NCI-H82 treated with DMSO at 0.1 percent for 48 hours (cell line): ENCODE measurements around the gene MRPS34.

Experiments used
- DNase-seq: peaks from one replicate; lab custom pipeline; 2025; ENCODE audit not compliant: unreplicated experiment; lab: John Stamatoyannopoulos, UW

The MRPS34 gene

DNA sequence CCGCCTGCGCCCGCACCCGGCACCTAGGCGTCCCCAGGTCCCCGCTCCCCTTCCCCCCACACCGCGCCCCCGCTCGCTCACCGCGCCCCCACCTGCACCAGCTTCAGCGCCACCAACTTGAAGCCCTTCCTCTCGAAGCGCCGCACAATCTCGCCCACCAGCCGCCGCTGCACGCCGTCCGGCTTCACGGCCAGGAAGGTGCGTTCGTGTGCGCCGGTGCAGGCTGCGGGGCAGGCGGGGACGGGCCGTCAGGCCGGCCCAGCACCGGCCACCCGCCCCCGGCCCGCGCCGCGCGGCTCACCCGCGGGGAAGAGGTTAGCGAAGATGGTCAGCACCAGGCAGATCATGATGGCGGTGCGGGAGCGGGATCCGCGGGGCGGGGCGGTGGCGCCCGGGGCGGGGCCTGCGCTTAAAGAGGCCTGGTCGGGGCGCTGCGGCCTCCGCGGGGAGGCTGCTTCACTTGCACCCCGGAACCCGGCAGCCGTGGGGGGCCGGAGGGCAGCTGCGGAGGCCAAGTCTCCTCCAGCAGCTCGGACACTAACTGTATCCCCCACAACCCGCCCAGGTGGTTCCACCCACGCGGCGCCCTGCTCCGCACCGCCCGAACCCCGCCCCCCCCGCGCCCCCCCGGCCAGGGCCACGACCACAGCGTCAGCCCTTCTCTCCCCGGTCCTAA lies 1.6 kb downstream of the MRPS34 start, which contains the start of gene NME3:
Gene NME3, minus strand, starts transcription at position 356 of the 676 bp plus-strand sequence. Its CDS starts 9 bp downstream, at position 347.
- DNase-seq = no peak

DNA sequence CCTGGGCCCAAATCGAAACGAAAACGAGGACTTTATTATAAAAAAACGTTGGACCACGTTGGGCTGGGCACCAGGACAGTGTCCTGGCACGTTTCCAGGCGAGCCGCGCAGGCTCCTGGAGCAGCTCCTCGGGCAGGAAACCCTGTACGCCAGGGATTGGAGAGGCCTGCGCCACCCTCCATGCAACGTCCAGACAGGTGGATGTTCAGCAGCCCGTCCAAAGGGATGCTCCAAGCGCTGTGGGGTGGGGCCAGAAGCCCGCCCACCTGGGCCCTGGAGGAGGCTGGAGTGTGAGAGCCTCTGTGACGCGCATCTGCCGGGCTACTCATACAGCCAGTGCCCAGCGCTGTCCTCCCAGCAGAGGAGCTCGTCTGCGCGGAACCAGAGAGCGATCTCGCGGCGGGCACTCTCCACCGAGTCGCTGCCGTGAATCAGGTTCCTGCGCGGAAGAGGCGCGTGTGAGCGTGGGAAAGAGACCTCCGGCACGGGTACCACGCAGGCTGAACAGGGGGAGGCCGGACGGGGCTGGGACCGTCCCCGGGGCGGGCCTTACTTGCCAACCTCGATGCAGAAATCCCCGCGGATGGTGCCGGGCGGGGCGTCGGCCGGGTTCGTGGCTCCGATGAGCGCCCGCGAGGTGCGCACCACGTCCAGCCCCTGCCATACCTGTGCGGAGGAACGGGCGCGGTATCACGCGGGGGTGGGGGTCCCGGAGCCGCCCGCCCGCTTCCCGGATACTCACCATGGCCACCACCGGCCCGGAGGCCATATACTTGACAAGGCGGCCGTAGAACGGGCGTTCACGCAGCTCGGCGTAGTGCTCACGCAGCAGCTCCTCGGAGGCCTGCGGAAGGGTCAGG lies 2.4 kb downstream of the MRPS34 start:
- DNase-seq = no peak

GRCh38 chr16:1769402-1770300 lies 3.3 kb downstream of the MRPS34 start:
- DNase-seq = no peak

GRCh38 chr16:1768767-1769401 lies 4.0 kb downstream of the MRPS34 start:
- DNase-seq = no peak

DNA sequence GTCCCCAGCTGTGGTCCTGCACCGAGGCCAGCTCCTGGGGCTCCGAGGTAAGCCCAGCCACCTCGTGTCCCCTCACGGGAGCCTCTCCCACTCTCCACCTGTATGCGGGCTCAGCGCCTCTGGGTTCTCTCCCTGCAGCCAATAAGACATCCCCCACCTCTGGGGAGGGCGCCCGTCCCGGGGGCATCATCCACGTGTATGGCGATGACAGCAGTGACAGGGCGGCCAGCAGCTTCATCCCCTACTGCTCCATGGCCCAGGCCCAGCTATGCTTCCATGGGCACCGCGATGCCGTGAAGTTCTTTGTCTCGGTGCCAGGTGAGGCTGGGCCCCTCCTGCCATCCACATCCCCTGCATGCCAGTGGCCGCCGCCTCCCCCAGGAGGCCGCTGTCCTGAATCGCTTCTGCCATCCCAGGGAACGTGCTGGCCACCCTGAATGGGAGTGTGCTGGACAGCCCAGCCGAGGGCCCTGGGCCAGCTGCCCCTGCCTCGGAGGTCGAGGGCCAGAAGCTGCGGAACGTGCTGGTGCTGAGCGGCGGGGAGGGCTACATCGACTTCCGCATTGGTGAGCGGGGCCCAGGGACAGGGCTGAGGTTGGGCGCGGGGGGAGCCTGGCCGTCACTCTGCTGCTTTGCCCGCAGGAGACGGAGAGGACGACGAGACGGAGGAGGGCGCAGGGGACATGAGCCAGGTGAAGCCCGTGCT lies 4.7 kb downstream of the MRPS34 start:
- no peak for DNase-seq

DNA sequence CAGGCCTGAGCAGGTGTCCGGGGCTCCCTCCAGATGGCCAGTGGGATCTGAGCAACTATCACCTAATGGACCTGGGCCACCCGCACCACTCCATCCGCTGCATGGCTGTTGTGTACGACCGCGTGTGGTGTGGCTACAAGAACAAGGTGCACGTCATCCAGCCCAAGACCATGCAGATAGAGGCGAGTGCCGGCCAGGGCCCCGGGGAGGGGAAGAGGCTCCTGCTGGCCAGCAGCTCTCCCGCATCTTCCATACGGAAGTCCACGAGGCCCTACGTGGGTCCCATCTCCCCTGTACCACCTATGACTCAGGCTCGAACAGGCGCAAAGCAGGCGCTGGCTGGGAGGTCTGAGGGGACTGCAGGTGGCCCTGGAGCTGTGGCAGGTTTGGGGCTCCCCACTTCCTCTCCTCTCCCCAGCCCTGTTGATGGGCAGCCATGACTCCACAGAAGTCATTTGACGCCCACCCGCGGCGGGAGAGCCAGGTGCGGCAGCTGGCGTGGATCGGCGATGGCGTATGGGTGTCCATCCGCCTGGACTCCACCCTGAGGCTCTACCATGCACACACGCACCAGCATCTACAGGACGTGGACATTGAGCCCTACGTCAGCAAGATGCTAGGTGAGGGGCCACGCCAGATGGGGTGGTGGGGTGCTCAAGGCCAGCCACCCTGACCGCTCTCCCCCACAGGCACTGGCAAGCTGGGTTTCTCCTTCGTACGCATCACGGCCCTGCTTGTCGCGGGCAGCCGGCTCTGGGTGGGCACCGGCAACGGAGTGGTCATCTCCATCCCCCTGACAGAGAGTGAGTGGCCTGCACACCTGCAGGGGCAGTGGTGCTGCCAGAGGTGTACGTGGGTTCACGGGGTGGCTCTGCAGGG lies 5.6 kb downstream of the MRPS34 start:
- DNase-seq = no peak

DNA sequence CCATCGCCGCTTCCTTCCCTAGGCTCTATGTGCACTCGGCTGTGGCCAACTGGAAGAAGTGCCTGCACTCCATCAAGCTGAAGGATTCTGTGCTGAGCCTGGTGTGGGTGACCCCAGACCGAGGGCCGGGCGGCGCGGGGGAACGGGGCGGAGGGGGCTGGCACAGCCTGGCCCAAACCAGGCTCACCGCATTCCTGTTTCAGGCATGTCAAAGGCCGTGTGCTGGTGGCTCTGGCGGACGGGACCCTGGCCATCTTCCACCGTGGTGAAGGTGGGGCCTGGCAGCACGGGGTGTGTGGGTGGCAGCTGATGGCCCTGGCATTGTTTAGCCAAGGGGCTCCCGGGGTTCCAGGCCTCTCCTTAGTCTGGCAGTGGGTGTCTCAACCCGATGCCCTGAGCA lies 6.2 kb downstream of the MRPS34 start:
- no peak for DNase-seq

GRCh38 chr16:1766231-1766630 lies 6.7 kb downstream of the MRPS34 start:
- DNase-seq = no peak

GRCh38 chr16:1765826-1766225 lies 7.1 kb downstream of the MRPS34 start:
- DNase-seq = no peak

DNA sequence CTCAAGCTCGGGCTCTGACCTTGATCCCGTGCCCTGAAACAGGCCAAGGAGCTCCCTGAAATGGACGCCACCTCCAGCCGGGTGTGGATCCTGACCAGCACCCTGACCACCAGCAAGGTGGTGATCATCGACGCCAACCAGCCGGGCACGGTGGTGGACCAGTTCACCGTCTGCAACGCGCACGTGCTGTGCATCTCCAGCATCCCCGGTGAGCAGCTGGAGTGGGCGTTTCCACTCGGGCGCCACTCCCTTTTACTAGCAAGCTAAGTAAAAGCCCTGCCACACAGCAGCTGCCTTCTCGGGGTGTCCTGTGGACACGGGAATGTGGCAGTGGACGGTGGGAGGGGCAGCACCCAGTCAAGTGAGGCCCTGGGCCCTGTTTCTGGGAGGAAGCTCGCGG lies 8.0 kb downstream of the MRPS34 start:
- no peak for DNase-seq

DNA sequence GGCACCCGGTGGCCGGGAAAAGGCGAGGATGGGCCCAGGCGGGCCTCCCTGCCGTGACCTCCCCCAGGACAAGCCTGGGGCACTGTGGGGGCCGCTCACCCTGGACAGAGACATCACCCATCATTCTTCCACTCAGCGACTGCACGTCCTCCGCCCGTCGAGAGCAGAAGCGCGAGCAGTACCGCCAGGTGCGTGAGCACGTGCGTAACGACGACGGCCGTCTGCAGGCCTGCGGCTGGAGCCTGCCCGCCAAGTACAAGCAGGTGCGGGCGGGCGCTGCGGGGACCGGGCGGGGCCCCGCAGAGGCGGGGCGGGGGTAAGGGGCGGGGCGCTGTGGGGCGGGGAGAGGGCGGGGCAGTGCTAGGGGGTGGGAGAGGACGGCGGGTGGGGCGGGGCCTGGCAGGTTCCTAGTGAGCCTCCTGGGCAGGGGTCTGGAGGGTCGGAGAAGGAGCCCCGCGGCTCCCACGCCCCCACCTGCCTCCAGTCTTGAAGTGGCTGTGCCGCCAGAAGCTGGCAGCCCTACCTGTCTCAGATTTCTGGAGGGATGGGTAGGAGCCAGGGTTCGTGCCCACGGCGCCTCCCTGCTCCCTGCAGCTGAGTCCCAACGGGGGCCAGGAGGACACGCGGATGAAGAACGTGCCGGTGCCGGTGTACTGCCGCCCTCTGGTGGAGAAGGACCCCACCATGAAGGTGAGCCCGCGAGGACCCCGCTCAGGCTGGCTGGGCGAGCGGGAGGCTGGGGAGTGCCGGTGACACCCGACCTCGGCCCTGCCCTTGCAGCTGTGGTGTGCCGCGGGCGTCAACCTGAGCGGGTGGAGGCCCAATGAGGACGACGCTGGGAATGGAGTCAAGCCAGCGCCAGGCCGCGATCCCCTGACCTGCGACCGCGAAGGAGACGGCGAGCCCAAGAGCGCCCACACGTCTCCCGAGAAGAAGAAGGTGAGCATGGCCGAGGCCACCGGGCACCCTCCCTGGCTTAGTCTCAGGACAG lies 9.1 kb downstream of the MRPS34 start:
- DNase-seq = no peak

GRCh38 chr16:1762879-1763520 lies 9.9 kb downstream of the MRPS34 start:
- no peak for DNase-seq

- peak; percentile 2 for DNase-seq
Observed at GRCh38 chr16:1762196-1762878, 10.6 kb downstream of the MRPS34 start.

DNA sequence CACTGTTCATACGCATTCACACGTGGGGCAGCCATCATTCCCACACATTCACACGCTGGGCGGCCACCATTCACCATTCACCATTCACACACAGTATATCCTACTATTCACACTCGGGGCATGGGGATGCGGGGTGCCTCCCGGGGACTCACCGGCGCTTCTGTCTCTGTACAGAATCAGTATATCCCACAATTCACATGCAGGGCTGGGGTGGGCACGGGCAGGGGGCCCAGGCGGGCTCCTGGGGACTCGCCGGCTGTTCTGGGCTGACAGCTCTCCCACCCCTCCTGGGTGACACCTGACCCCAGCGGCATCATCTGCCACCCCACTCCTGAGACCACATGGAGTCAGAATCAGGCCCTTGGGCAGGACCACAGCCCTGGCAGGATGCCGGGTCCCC lies 11.2 kb downstream of the MRPS34 start:
- no peak for DNase-seq

DNA sequence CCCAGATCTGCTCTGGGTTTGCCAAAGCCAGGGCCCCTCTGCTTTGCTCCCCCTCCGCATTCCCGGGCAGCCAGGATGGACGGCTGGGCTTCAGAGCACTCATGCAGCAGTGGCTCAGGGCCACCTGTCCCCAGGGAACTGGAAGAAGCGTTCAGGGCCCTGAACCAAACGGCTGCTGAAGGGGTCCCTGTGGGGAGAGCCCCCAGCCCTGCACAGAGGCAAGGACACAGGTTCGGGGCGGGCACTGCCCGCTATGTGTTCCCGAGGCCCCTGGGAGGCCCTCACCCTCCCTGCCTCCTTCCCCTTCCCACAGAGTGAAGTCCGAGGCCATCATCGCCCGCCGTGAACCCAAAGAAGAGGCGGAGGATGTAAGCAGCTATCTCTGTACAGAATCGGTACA lies 12.0 kb downstream of the MRPS34 start:
- DNase-seq = no peak

- DNase-seq = no peak
Observed at GRCh38 chr16:1759511-1759910, 13.4 kb downstream of the MRPS34 start.

- no peak for DNase-seq
Observed at GRCh38 chr16:1758923-1759322, 14.0 kb downstream of the MRPS34 start.
